PFSK-1 (cell line): Measurements from ENCODE around the gene NEMP2.

Source experiments
- POLR2AphosphoS5 ChIP-seq: IDR thresholded peaks from 2 replicates; pipeline ENCODE4 v1.6.1; 2012; ENCODE audit warnings: low read depth, mild to moderate bottlenecking, control low read depth, low read length, moderate library complexity
- REST ChIP-seq, 2 experiments: IDR thresholded peaks; 2 replicates each; pipeline versions ENCODE4 v1.6.1 to v1.8.0; 2011 to 2012; ENCODE audit warnings: low read depth in 2 of 2, low read length in 2 of 2, control low read depth in 1 of 2, inconsistent platforms in 1 of 2, mild to moderate bottlenecking in 1 of 2, moderate library complexity in 1 of 2; ENCODE audit not compliant: insufficient read depth in 1 of 2
- SIN3A ChIP-seq: IDR thresholded peaks from 2 replicates; pipeline ENCODE4 v1.6.1; 2012; ENCODE audit warnings: mild to moderate bottlenecking, low read length, moderate library complexity, borderline replicate concordance; ENCODE audit not compliant: insufficient read depth

- TF ChIP-seq SIN3A (no peak), POLR2AphosphoS5 (no peak), REST (IDR thresholded peaks at IDR 0.05; ENCODE audit: insufficient read depth in 1 of 2, low read depth in 2 of 2, low read length in 2 of 2) (no peak)
Measured at GRCh38 chr2:190454795-190455194, 79.7 kb downstream of the NEMP2 start.
